GM23338 (cell line): ENCODE measurements around the gene CYSLTR1. TPM values are rescaled to one million over a fixed set of nuclear protein-coding genes. Genes with fewer than 3 reads are reported as not detected.
"Not testable (repeated sequence)": the region's sequence is repeated elsewhere in the genome, so short reads cannot be mapped to it uniquely, and the experiment has no call there.

Experiments used
- ATAC-seq: fragments of 200-7000 bp; cut with Tn5 transposase; 3 replicates; pipeline ENCODE4 v1.9.1; 2020
- DNase-seq: peaks from one replicate; pipeline ENCODE4 v3.0.0-alpha.2; 2015; ENCODE audit warnings: low spot score
- H2AFZ ChIP-seq: fragments of 200-600 bp; sonication (generic); 2 replicates; pipeline ENCODE4 v1.8.0; 2016; ENCODE audit warnings: antibody characterized with exemption, mild to moderate bottlenecking, moderate library complexity
- H3F3A ChIP-seq: fragments of 200-600 bp; sonication (generic); replicated peaks from 2 replicates; pipeline ENCODE4 v1.8.0; 2017; ENCODE audit warnings: antibody characterized with exemption, mixed run types, low read depth
- H3K27ac ChIP-seq: fragments of 200-600 bp; sonication (generic); 2 replicates; pipeline ENCODE4 v1.6.1; 2016; ENCODE audit warnings: low read depth
- H3K27me3 ChIP-seq: fragments of 200-600 bp; sonication (generic); 2 replicates; pipeline ENCODE4 v1.8.0; 2016; ENCODE audit warnings: mild to moderate bottlenecking, mixed run types, moderate library complexity; ENCODE audit not compliant: insufficient read depth
- H3K36me3 ChIP-seq: fragments of 200-600 bp; sonication (generic); 2 replicates; pipeline ENCODE4 v1.8.0; 2016; ENCODE audit warnings: mild to moderate bottlenecking; ENCODE audit not compliant: insufficient read depth
- H3K4me1 ChIP-seq: fragments of 200-600 bp; sonication (generic); 2 replicates; pipeline ENCODE4 v1.8.0; 2016; ENCODE audit warnings: mild to moderate bottlenecking, moderate library complexity; ENCODE audit not compliant: insufficient read depth
- H3K4me2 ChIP-seq: fragments of 200-600 bp; sonication (generic); 2 replicates; pipeline ENCODE4 v1.7.1; 2017; ENCODE audit warnings: mixed run types
- H3K4me3 ChIP-seq: fragments of 200-600 bp; sonication (generic); 2 replicates; pipeline ENCODE4 v1.6.1; 2016; ENCODE audit warnings: mixed run types
- H3K79me2 ChIP-seq: fragments of 200-600 bp; sonication (generic); replicated peaks from 2 replicates; pipeline ENCODE4 v1.8.0; 2017; ENCODE audit warnings: mild to moderate bottlenecking; ENCODE audit not compliant: insufficient read depth
- H3K9me2 ChIP-seq: fragments of 200-600 bp; sonication (generic); 2 replicates; pipeline ENCODE4 v1.8.0; 2017; ENCODE audit not compliant: insufficient read depth
- H4K20me1 ChIP-seq: fragments of 200-600 bp; sonication (generic); replicated peaks from 2 replicates; pipeline ENCODE4 v1.8.0; 2017; ENCODE audit warnings: mild to moderate bottlenecking; ENCODE audit not compliant: insufficient read depth
- H3K27ac Mint-ChIP-seq: 2 replicates; pipeline ENCODE4 v1.8.0; 2020; ENCODE audit warnings: inconsistent platforms, mild to moderate bottlenecking, moderate library complexity, mixed read lengths
- H3K27me3 Mint-ChIP-seq: 3 replicates; pipeline ENCODE4 v1.8.0; 2022; ENCODE audit warnings: low read depth, mild to moderate bottlenecking, moderate library complexity, mixed read lengths, inconsistent platforms; ENCODE audit not compliant: insufficient read depth, poor library complexity
- H3K36me3 Mint-ChIP-seq: 3 replicates; pipeline ENCODE4 v1.8.0; 2021; ENCODE audit warnings: low read depth, mild to moderate bottlenecking, inconsistent platforms, moderate library complexity, mixed read lengths
- H3K4me1 Mint-ChIP-seq: 3 replicates; pipeline ENCODE4 v1.8.0; 2020; ENCODE audit warnings: mild to moderate bottlenecking, inconsistent platforms, mixed read lengths
- H3K4me3 Mint-ChIP-seq: 3 replicates; pipeline ENCODE4 v1.8.0; 2021; ENCODE audit warnings: moderate library complexity, mild to moderate bottlenecking, inconsistent platforms, mixed read lengths
- H3K9me3 Mint-ChIP-seq: 3 replicates; pipeline ENCODE4 v1.8.0; 2020; ENCODE audit warnings: moderate library complexity, mild to moderate bottlenecking, inconsistent platforms, mixed read lengths
- CREB1 ChIP-seq: fragments of 250-450 bp; sonication (Bioruptor Pico); IDR thresholded peaks from 2 replicates; pipeline ENCODE4 v1.5.0; 2020; ENCODE audit warnings: low read depth, mild to moderate bottlenecking, moderate library complexity
- ETS1 ChIP-seq: IDR thresholded peaks from 2 replicates; pipeline ENCODE4 v1.6.1; 2016; ENCODE audit warnings: antibody characterized with exemption
- EZH2 ChIP-seq: fragments of 200-600 bp; sonication (generic); IDR thresholded peaks from one replicate; pipeline ENCODE4 v1.8.0; 2017; ENCODE audit warnings: antibody characterized with exemption, mild to moderate bottlenecking, low read depth; ENCODE audit not compliant: unreplicated experiment
- EZH2phosphoT487 ChIP-seq: fragments of 200-600 bp; sonication (generic); IDR thresholded peaks from one replicate; pipeline ENCODE4 v1.8.1; 2018; ENCODE audit warnings: antibody characterized with exemption; ENCODE audit not compliant: unreplicated experiment
- JUNB ChIP-seq: IDR thresholded peaks from one replicate; pipeline ENCODE4 v1.6.1; 2016; ENCODE audit warnings: antibody characterized with exemption; ENCODE audit not compliant: unreplicated experiment
- NANOG ChIP-seq: IDR thresholded peaks from 2 replicates; pipeline ENCODE4 v1.6.1; 2016; ENCODE audit warnings: antibody characterized with exemption, borderline replicate concordance
- POLR2AphosphoS5 ChIP-seq: IDR thresholded peaks from 2 replicates; pipeline ENCODE4 v1.6.1; 2016; ENCODE audit warnings: antibody characterized with exemption, low read depth
- STAT1 ChIP-seq: IDR thresholded peaks from one replicate; pipeline ENCODE4 v1.6.1; 2016; ENCODE audit warnings: antibody characterized with exemption; ENCODE audit not compliant: unreplicated experiment
- ZNF114 ChIP-seq: fragments of 250-450 bp; sonication (Bioruptor Pico); IDR thresholded peaks from 2 replicates; pipeline ENCODE4 v1.5.0; 2020; ENCODE audit warnings: mild to moderate bottlenecking, moderate library complexity
- ZNF331 ChIP-seq: fragments of 250-450 bp; sonication (Bioruptor Pico); IDR thresholded peaks from 2 replicates; pipeline ENCODE4 v1.5.0; 2020; ENCODE audit warnings: low read depth, mild to moderate bottlenecking, moderate library complexity
- polyA plus RNA-seq: library from polyadenylated mRNA; unstranded; fragments of >200 nt; fragmentation: Nextera tagmentation; extraction: Ambion mirVana; gene quantifications from 2 replicates; pipeline ENCODE4 v1.2.1, GENCODE V29; 2016
- total RNA-seq: library from RNA; depleted of rRNA; stranded (reverse); fragments of >200 nt; shearing (Covaris generic); gene quantifications from 2 replicates; pipeline ENCODE4 v1.2.3, GENCODE V29; 2014; rRNA removed
- TF ChIP-seq, protein P1 (sequence below), 2 experiments: fragments of 200-600 bp in 1 of 2; sonication (generic) in 1 of 2; conservative IDR thresholded peaks; 2 replicates each; pipeline versions ENCODE4 v1.5.1 to v1.6.1; 2016 to 2017; ENCODE audit warnings: antibody characterized with exemption in 2 of 2, low read depth in 2 of 2, mild to moderate bottlenecking in 2 of 2, moderate library complexity in 1 of 2
- TF ChIP-seq, protein P2 (sequence below): IDR thresholded peaks from one replicate; pipeline ENCODE4 v1.6.1; 2018; ENCODE audit warnings: antibody characterized with exemption; ENCODE audit not compliant: unreplicated experiment

The CYSLTR1 gene
- total and polyA plus RNA-seq, 2 experiments from 2014 or later, result not detected

DNA sequence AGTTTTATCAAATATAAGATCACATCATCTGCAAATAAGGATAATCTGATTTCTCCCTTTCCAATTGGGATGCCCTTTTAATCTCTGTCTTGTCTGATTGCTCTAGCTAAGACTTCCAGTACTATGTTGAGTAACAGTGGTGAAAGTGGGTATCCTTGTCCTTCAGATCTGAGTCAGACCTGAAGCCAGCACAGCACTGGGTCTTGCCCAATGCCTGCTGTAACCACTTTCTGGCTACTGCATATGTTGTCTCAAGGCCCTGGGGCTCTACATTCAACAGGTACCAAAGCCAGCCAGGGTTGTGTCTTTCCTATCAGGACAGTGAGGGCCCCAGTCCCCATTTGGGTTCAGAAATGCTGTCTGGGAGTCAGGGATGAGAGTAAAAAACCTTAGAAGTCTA lies 90.3 kb downstream of the CYSLTR1 start (continued):
- TF ChIP-seq, protein P1, sequence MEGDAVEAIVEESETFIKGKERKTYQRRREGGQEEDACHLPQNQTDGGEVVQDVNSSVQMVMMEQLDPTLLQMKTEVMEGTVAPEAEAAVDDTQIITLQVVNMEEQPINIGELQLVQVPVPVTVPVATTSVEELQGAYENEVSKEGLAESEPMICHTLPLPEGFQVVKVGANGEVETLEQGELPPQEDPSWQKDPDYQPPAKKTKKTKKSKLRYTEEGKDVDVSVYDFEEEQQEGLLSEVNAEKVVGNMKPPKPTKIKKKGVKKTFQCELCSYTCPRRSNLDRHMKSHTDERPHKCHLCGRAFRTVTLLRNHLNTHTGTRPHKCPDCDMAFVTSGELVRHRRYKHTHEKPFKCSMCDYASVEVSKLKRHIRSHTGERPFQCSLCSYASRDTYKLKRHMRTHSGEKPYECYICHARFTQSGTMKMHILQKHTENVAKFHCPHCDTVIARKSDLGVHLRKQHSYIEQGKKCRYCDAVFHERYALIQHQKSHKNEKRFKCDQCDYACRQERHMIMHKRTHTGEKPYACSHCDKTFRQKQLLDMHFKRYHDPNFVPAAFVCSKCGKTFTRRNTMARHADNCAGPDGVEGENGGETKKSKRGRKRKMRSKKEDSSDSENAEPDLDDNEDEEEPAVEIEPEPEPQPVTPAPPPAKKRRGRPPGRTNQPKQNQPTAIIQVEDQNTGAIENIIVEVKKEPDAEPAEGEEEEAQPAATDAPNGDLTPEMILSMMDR (conservative IDR thresholded peaks at IDR 0.05; ENCODE audit: low read depth in 2 of 2), result no peak
- TF ChIP-seq CREB1 (CRISPR knock-in tag), result no peak
- no peak for TF ChIP-seq ETS1
- TF ChIP-seq NANOG, result no peak
- no peak for TF ChIP-seq EZH2
- TF ChIP-seq ZNF331 (CRISPR knock-in tag), result no peak
- no peak for TF ChIP-seq EZH2phosphoT487
- TF ChIP-seq, protein P2, sequence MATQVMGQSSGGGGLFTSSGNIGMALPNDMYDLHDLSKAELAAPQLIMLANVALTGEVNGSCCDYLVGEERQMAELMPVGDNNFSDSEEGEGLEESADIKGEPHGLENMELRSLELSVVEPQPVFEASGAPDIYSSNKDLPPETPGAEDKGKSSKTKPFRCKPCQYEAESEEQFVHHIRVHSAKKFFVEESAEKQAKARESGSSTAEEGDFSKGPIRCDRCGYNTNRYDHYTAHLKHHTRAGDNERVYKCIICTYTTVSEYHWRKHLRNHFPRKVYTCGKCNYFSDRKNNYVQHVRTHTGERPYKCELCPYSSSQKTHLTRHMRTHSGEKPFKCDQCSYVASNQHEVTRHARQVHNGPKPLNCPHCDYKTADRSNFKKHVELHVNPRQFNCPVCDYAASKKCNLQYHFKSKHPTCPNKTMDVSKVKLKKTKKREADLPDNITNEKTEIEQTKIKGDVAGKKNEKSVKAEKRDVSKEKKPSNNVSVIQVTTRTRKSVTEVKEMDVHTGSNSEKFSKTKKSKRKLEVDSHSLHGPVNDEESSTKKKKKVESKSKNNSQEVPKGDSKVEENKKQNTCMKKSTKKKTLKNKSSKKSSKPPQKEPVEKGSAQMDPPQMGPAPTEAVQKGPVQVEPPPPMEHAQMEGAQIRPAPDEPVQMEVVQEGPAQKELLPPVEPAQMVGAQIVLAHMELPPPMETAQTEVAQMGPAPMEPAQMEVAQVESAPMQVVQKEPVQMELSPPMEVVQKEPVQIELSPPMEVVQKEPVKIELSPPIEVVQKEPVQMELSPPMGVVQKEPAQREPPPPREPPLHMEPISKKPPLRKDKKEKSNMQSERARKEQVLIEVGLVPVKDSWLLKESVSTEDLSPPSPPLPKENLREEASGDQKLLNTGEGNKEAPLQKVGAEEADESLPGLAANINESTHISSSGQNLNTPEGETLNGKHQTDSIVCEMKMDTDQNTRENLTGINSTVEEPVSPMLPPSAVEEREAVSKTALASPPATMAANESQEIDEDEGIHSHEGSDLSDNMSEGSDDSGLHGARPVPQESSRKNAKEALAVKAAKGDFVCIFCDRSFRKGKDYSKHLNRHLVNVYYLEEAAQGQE, result no peak
- TF ChIP-seq POLR2AphosphoS5, result no peak
- no peak for TF ChIP-seq ZNF114 (CRISPR knock-in tag)
- TF ChIP-seq JUNB, result no peak
- TF ChIP-seq STAT1, result no peak

GRCh38 chrX:78226047-78226446 lies 101.4 kb downstream of the CYSLTR1 start:
- H3K4me1 Mint-ChIP-seq, H3K27me3 ChIP-seq, H4K20me1 ChIP-seq, DNase-seq, H3K4me1 ChIP-seq, H3K27me3 Mint-ChIP-seq, H3K4me2 ChIP-seq, H3K4me3 ChIP-seq, H3K27ac ChIP-seq, H3K4me3 Mint-ChIP-seq, H3K79me2 ChIP-seq, H3K36me3 Mint-ChIP-seq, H3K36me3 ChIP-seq, H3K9me2 ChIP-seq, H3F3A ChIP-seq, H2AFZ ChIP-seq, ATAC-seq, H3K9me3 Mint-ChIP-seq, H3K27ac Mint-ChIP-seq: not testable (repeated sequence)

Other genes with a start within 250 kb of the CYSLTR1 start
- 336 and 393 TPM in 2 replicates for gene PGK1, start 223.4 kb downstream of the CYSLTR1 start, total RNA-seq
- 249 and 262 TPM in 2 replicates for gene PGK1, start 223.4 kb downstream of the CYSLTR1 start, polyA plus RNA-seq
- gene TAF9B, start 188.0 kb downstream of the CYSLTR1 start, total RNA-seq, result 37.8 and 44.4 TPM in 2 replicates
- gene TAF9B, start 188.0 kb downstream of the CYSLTR1 start, polyA plus RNA-seq, result 17.5 and 23.1 TPM in 2 replicates